Activated CD4-positive, alpha-beta T cell treated with anti-CD3 and anti-CD28 coated beads, Interleukin-2, amount 50 U/mL, for 16 hours (primary cell): Measurements from ENCODE around the gene DNAH1.

Source experiments
- DNase-seq: peaks from one replicate; pipeline ENCODE4 v3.0.0-alpha.2; 2020

Gene DNAH1

GRCh38 chr3:52291508-52292181 is 24.5 kb upstream of the DNAH1 start:
- DNase-seq: no peak

GRCh38 chr3:52292247-52293065 is 23.7 kb upstream of the DNAH1 start:
- DNase-seq: no peak

- no peak for DNase-seq
Observed at GRCh38 chr3:52293491-52294319, 22.4 kb upstream of the DNAH1 start.

DNA sequence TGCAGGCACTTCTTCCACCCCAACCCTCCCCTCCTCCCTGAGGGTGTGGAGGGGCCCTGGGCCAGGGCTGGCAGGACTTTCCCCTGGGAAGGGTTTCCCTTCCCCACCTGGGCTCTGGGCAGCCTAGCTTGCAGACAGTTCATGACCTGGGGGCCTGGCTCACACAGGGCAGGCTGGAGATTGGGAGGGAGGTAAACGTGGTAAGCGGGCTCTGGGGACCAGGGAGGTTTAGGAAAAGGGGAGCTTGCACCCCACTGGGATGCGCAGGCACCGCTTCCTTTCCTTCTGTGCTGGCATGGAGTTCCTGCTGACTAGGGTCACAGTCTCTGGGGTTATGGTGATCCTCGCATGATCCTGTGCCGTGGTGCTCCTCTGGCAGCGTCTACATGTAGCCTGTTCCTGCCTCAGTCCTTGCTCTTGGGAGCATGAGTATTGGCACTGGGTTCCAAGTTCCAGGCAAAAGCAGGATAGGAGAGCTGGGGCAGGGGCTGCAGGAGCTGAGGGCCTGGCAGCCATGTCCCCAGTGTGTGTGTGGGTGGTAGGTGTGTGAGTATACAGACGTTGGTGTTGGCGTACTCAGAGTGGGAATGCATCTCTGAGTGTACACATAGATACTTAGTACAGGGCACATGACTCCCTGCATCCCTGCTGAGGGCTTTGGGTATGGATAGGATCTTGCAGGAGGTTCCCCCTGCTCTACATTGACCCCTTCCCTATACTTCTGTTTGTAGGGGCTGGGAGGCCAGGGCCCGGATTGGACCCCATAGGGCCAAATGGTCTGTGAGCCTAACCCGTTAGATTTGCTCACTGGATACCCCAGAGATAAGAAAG is 21.6 kb upstream of the DNAH1 start:
- DNase-seq: no peak

DNA sequence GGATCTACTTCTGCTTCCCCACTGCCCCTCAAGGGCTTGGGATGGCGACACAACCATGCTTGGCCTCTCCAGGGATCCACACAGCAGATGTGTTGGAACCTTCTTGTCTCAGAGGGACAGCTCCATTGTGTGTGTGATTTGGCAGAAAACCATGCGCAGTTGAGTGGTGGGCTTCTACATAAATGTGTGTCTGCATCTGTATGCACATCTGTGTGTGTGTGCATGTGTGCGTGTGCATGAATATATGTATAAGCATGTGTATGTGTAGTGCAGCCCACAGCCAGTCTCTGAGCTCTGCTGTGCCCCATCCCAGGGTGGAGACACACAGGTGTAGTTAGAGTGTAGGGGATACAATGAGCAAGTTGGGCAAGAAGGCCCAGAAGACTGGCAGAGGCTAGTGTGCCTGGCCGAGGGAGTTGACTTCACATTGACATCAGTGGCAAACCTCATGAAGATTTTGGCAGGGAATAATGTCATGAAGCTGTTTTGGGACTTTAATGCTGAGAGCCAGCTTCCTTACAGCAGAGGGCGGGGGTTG is 20.4 kb upstream of the DNAH1 start:
- no peak for DNase-seq

DNA sequence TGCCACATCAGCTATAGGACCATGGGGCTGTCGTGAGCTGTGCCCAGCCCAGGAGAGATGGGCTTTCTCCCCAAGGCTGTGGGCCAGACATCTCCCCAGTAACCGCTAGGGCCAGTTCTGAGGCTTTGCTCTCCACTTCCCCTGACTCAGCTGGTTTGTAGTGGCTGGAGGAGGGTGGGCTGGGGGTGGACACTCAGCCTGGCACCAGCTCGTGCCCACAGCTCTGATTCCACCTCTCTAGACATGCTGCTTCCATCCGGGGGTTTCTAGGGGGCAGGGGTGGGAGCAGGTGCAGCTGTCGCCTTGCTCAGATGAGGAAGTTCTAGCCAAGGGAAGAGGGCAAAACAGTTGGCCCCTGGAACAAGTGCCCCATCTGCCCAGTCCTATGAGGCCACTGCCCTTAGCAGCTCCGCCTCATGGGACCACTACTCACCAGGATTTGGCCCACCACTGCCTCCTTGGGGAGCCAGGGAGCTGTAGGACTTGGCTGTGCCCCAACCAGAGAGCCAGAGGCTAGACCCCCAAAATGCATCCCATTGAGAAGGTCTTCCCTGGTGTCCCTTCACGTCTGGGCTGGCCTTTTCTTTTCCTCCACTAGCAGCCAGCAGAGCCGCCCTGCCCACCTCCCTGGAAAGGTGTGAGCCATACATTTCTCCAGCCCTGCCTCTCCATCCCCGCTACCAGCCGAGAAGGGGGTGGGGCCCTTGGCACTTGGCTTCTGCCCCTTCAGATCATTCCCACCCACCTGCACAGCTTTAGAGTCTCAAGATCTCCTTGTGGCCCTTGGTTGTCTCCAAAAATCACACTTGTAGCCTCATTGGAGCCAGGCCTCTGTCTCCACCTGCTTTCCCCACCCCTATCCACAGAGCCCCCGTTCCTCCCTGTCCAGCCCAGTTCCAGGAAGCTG is 18.6 kb upstream of the DNAH1 start:
- DNase-seq: no peak

DNA sequence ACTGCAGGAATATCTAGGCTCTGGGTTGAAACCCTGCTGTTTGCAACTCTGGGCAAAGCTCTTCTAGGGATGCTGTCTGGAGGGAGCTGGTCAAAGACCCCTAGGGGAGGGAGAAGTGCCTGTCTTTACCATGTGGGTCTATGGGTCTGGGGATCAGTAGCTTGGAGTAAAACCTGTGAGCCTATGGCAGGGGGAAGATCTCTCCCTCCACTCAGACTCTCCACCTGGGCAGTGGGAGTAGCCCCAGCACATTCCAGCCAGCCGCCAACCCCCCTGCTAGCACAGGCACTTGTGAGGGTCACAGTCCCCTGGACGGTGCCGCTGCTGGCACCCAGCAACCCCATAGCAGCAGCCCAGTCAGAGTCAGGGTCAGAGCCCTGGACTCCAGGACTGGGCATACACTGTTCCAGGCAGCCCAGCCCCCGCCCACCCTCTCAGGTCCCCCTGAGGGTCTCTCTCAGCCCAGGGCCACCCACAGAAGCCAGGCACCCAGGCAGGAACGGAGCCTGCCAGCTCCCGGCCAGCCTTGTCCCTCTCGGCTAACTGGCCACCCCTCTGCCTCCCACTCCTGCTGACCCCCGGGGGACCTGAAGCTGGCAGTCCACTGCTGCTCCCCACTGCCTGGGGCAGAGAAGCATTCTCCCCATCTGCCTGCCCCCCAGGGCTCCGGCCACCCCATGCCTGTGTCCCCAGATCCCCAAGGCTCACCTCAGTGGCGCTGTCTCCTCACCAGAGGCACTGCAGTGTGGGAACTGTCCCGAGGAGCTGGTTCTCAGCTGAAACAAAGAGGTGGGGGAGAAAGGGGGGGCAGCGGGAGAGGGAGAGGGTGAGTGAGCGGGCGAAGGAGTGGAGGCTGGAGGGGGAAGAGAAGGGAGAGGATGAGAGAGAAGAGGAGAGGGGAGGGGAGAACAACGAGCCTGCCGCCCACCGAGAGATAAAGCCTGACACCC is 17.7 kb upstream of the DNAH1 start:
- no peak for DNase-seq

- no peak for DNase-seq
Observed at GRCh38 chr3:52299247-52299878, 16.8 kb upstream of the DNAH1 start.

DNA sequence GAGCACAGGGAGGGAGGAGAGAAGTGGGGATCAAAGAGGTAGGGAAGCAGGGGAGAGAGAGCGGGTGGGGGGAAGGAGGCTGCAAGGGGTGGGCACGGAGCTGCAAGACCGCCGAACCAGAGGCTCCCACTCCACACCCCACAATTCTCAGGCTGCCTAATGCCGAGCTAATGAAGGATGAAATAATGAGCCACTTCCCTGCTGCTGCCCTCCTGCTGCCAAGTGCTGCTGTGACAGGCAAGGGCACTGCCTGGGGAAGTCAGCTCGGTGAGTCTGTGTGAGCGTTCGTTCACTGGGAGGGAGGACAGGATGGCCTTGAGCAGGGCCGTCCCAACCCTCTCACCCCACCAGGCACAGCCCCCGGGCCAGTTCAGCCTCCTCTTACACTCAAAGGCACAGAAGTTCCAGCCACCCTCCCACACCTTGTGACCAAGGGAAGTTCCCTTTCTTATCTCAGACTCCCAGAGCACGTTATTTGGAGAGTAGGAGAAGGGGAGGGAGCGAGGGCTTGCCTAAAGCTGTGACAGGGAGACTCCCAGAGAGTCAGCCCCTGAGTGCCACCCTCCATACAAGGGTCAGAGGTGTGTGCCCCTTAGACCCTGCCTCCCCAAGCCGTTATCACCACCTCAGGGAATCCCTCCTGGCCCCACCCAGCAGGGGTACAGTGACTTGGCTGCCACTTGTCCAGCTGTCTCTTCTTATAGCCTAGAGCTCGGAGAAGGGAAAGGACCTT is 16.1 kb upstream of the DNAH1 start:
- DNase-seq: no peak

DNA sequence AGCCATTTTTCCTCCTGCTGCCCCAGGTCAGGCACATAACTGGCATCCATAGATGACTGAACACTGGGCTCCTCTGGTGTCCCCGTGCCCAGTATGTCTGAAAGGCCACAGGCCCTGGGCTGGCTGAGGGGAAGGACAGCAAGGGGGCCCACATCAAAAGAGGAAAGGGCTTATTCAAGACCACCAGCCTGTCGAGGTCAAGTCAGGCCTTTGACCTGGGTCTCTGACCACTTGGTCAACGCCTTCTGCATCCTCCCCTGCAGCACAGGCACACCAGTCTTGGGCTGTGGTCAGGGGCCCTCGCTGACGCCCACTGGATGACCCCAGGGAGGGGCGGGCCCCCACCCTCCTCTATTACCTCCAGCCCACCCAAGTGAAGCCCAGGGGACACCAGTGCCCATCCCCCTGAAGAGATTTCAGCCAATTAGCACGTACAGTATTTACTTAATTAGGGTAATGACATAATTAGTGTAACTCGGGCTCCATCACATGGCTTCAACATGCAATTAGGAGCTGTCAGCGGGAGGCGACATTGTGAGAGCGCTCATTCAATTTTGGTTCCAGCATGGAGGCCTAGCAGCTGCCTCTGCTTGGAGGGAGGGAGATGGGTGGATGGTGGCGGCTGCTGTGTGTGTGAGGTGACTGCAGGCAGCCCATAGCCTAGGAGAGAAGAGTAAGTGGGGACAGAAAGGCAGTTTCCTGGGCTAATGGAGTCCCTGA is 13.5 kb upstream of the DNAH1 start:
- no peak for DNase-seq

DNA sequence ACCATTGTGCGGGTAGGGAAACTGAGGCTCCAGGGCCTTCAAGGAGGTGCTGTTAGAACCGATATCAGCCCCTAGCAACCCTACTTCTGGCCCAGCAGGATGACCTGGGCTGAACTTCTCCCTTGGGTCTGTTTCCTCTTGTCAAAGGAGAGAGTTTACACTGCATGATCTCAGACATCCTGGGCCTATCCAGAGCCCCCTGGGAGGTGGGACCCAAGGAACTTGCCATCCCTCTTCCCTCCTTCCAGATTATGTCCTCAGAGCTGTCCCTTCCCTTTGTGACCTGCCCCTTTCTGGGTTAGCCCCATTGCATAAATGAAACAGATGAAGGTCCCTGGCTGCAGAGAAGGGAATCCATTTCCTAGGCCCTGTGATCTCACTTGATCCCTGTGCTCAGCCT is 12.3 kb upstream of the DNAH1 start:
- no peak for DNase-seq

- DNase-seq: no peak
Observed at GRCh38 chr3:52305926-52306325, 10.2 kb upstream of the DNAH1 start.

- no peak for DNase-seq
Observed at GRCh38 chr3:52306978-52307377, 9.1 kb upstream of the DNAH1 start.

DNA sequence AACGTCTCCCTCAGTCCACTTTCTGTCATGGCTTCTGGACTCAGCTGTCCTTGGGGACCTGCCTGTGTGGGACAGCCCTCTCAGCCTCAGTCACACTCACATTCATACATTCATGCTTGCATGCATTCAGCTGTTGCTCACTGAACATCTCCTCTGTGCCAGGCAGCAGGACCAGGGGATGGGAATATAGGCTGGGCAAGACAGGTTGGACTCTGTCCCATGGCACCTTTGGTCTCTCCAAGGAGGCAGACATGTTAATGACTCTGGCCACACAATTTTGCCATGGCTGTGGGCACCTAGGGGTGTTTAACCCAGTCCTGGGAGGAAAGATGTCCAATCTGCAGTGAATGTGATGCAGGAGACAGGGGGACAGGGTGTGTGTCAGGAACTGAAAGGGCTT is 7.8 kb upstream of the DNAH1 start:
- no peak for DNase-seq

GRCh38 chr3:52310861-52311575 is 5.1 kb upstream of the DNAH1 start:
- peak; percentile 51 for DNase-seq

GRCh38 chr3:52311576-52312119 is 4.5 kb upstream of the DNAH1 start:
- DNase-seq: no peak

GRCh38 chr3:52313188-52313773 is 2.8 kb upstream of the DNAH1 start:
- DNase-seq: no peak
